PC-9 (cell line): Measurements from ENCODE around the gene EGLN2.

ENCODE experiments used
- CTCF ChIP-seq: fragments of 200-600 bp; sonication (generic); conservative IDR thresholded peaks from 2 replicates; pipeline ENCODE4 v1.6.1; 2017; ENCODE audit warnings: mixed run types, antibody characterized with exemption, mild to moderate bottlenecking, moderate library complexity
- EZH2 ChIP-seq: fragments of 200-600 bp; sonication (generic); IDR thresholded peaks from 2 replicates; pipeline ENCODE4 v1.8.0; 2017; ENCODE audit warnings: antibody characterized with exemption, low read depth

GRCh38 chr19:40775632-40776022, 23.4 kb upstream of the EGLN2 start:
- no peak for TF ChIP-seq EZH2
- TF ChIP-seq CTCF: no peak
